ENCODE results near the gene COX6B1.

GRCh38 chr19:35636651-35637050 is 11.5 kb upstream of the COX6B1 start:
- TF ChIP-seq CTCF (IDR thresholded peaks at IDR 0.05; ENCODE audit: control extremely low read depth in 1 of 3, insufficient read depth in 1 of 3, low read depth in 1 of 3, low read length in 3 of 3) (no peak), EZH2 (IDR thresholded peaks at IDR 0.05; ENCODE audit: low read depth, low read length, severe bottlenecking) (no peak), MAX (IDR thresholded peaks at IDR 0.05) (no peak), GABPA (IDR thresholded peaks at IDR 0.05; ENCODE audit: borderline replicate concordance, insufficient read depth, low read length) (no peak), BACH1 (IDR thresholded peaks at IDR 0.05; ENCODE audit: low read length) (no peak), POLR2AphosphoS5 (IDR thresholded peaks at IDR 0.05; ENCODE audit: low read depth, low read length) (no peak), TAF1 (IDR thresholded peaks at IDR 0.05; ENCODE audit: low read depth, low read length) (no peak), POLR2A (IDR thresholded peaks at IDR 0.05; ENCODE audit: control extremely low read depth in 1 of 2, low read depth in 2 of 2, low read length in 2 of 2) (no peak), CTBP2 (IDR thresholded peaks at IDR 0.05; ENCODE audit: borderline replicate concordance, insufficient read depth, insufficient read length, low read length) (no peak), SIN3A (conservative IDR thresholded peaks at IDR 0.05 in 1 of 2, IDR thresholded peaks at IDR 0.05 in 1 of 2; ENCODE audit: low read depth in 1 of 2, low read length in 2 of 2) (no peak), SP4 (IDR thresholded peaks at IDR 0.05; ENCODE audit: low read length) (no peak)
